ENCODE data around the gene RARRES2. TPM values are rescaled to one million over a fixed set of nuclear protein-coding genes. Genes with fewer than 3 reads are reported as not detected.

The RARRES2 gene
- total RNA-seq, 1 experiment from 2014 or later, result 60.9 TPM

DNA sequence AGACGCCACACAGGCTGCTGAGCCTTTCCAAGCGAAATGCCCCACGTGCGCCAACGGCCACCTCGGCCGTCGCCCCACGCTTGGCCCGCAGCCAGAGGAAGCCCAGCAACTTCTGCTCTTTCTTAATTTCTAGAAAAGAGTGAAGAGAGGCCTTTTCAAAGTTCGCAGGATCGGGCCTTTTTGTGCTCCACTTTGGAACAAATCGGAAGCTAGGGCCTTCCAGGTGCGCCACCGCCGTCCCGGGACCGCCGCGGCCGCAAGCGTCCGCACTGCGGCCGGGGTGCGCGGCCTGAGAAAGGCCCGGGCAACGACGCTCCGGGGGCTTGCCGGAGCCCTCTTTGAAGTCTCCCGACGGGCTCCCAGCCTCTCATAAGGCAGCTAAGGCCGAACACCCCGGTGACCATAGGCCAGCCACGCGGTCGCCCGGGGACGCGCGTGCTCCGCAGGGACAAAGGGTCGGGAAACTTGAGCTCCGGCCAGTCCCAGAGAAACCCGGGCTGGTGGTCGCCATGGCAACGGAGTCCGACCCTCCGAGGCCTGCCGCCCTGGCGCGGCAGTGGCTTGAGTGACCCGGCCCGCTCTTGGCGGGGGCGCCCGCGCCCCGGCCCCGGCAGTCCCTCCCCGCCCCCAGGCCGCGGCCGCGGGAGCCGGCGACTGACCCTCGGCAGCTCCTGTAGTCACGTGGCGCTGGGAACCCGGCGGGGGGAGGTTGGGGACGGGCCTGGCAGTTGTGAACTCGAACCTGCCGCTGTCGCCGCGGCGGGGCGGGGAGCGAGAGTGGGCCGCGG lies 26.9 kb upstream of the RARRES2 start, which contains the start of gene REPIN1:
REPIN1 (plus strand) TSS at position 727 of the 788 bp plus-strand sequence. CDS start 890 bp downstream, outside the sequence.
- Histone ChIP-seq H2BK20ac (ENCODE audit: low read depth, low read length, poor library complexity, severe bottlenecking) (peak within 1 kb of the TSS; percentile 50), H2BK12ac (ENCODE audit: insufficient read length, low read depth, low read length) (peak within 1 kb of the TSS; percentile 88), H3K9ac (ENCODE audit: extremely low read depth, insufficient read length, low read length) (peak within 1 kb of the TSS; percentile 82), H3K9me3 (ENCODE audit: control insufficient read depth, low read depth, low read length) (no peaks in the 10 kb centered on the region), H4K5ac (ENCODE audit: insufficient read length, low read depth, low read length) (no peak within 1 kb of the TSS), H3K18ac (ENCODE audit: insufficient read length, low read depth, low read length) (peak within 1 kb of the TSS; percentile 97), H3K23ac (ENCODE audit: insufficient read length, low read depth, low read length) (no peak within 1 kb of the TSS), H3K27ac (ENCODE audit: insufficient read length, low read depth, low read length) (peak within 1 kb of the TSS; percentile 10), H3K79me1 (ENCODE audit: insufficient read depth, low read depth, low read length, poor library complexity, severe bottlenecking) (peaks cover 7% of the 10 kb centered on the region), H2BK15ac (ENCODE audit: low read depth, low read length) (no peak within 1 kb of the TSS), H3K27me3 (ENCODE audit: insufficient read depth, low read length) (no peaks in the 10 kb centered on the region), H4K8ac (replicated peaks; ENCODE audit: insufficient read length, low read depth, low read length) (no peak within 1 kb of the TSS), H4K91ac (ENCODE audit: insufficient read length, low read depth, low read length) (peak within 1 kb of the TSS; percentile 92), H2BK5ac (ENCODE audit: insufficient read length, low read length) (no peak within 1 kb of the TSS), H3K23me2 (ENCODE audit: insufficient read length, low read depth, low read length, poor library complexity, severe bottlenecking) (peaks cover 16% of the 10 kb centered on the region), H3K79me2 (ENCODE audit: insufficient read depth, low read length) (peaks cover 12% of the 10 kb centered on the region; the same call in 1 of the 2 replicates), H3K4me2 (ENCODE audit: insufficient read depth, insufficient read length, low read length) (peak within 1 kb of the TSS; percentile 68), H2AFZ (ENCODE audit: low read length) (no peak within 1 kb of the TSS), H2BK120ac (ENCODE audit: low read depth, low read length, poor library complexity, severe bottlenecking) (peak within 1 kb of the TSS; percentile 70), H2AK5ac (ENCODE audit: insufficient read length, low read length) (no peak within 1 kb of the TSS), H3K4me1 (ENCODE audit: insufficient read depth, low read length) (0 out of 2 replicates have a peak, but pooled peaks cover 3% of the 10 kb centered on the region), H3K4ac (ENCODE audit: low read depth, low read length) (peak within 1 kb of the TSS; percentile 29), H3K14ac (ENCODE audit: insufficient read depth, low read length) (peak within 1 kb of the TSS; percentile 93), H4K20me1 (ENCODE audit: control insufficient read depth, insufficient read depth, insufficient read length) (no peaks in the 10 kb centered on the region), H3K56ac (ENCODE audit: insufficient read length, low read depth, low read length) (no peak within 1 kb of the TSS), H3T11ph (ENCODE audit: low read length) (peak within 1 kb of the TSS; percentile 20)
- Mint-ChIP-seq H3K27ac (peak within 1 kb of the TSS; percentile 98 to 100 (median 99)), H3K4me3 (peak within 1 kb of the TSS; percentile 94 to 96), H3K36me3 (ENCODE audit: insufficient read depth in 1 of 3, low read depth in 3 of 3) (peaks cover 14 to 31% (median 27%) of the 10 kb centered on the region in 3 experiments; a peak in 6 of 7 replicates), H3K9me3 (no peaks in the 10 kb centered on the region), H3K27me3 (ENCODE audit: low read depth) (no peaks in the 10 kb centered on the region; the same call in none of the 2 replicates), H3K4me1 (peaks cover 37 to 48% of the 10 kb centered on the region in 2 experiments)
- WGBS (ENCODE audit: extremely low coverage, insufficient read length, low lambda C conversion rate), result no CpG with 5 or more reads among the region's 85 CpGs
- peak; percentile 87 for DNase-seq
- TF ChIP-seq, protein P1, sequence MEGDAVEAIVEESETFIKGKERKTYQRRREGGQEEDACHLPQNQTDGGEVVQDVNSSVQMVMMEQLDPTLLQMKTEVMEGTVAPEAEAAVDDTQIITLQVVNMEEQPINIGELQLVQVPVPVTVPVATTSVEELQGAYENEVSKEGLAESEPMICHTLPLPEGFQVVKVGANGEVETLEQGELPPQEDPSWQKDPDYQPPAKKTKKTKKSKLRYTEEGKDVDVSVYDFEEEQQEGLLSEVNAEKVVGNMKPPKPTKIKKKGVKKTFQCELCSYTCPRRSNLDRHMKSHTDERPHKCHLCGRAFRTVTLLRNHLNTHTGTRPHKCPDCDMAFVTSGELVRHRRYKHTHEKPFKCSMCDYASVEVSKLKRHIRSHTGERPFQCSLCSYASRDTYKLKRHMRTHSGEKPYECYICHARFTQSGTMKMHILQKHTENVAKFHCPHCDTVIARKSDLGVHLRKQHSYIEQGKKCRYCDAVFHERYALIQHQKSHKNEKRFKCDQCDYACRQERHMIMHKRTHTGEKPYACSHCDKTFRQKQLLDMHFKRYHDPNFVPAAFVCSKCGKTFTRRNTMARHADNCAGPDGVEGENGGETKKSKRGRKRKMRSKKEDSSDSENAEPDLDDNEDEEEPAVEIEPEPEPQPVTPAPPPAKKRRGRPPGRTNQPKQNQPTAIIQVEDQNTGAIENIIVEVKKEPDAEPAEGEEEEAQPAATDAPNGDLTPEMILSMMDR (conservative IDR thresholded peaks at IDR 0.05), result no peak
